GM21526 (cell line): ENCODE data around the gene FANCI.

Experiments used
- ATAC-seq: cut with Tn5 transposase; IDR thresholded peaks from one replicate; pipeline ENCODE4 v1.9.1; 2021; ENCODE audit warnings: moderate library complexity; ENCODE audit not compliant: unreplicated experiment, low FRiP score

Gene FANCI

GRCh38 chr15:89358755-89359439 is 115.1 kb downstream of the FANCI start:
- peak; percentile 80 for ATAC-seq

- ATAC-seq = no peak
Observed at GRCh38 chr15:89359471-89360293, 115.9 kb downstream of the FANCI start.

GRCh38 chr15:89360294-89360971 is 116.7 kb downstream of the FANCI start:
- no peak for ATAC-seq

GRCh38 chr15:89361451-89362202 is 117.8 kb downstream of the FANCI start:
- ATAC-seq = no peak

- ATAC-seq = no peak
Observed at GRCh38 chr15:89362203-89363101, 118.7 kb downstream of the FANCI start.

- no peak for ATAC-seq
Observed at GRCh38 chr15:89363133-89363532, 119.4 kb downstream of the FANCI start.

- ATAC-seq = no peak
Observed at GRCh38 chr15:89363770-89364169, 120.0 kb downstream of the FANCI start.

GRCh38 chr15:89364341-89364740 is 120.6 kb downstream of the FANCI start:
- no peak for ATAC-seq

GRCh38 chr15:89364741-89365450 is 121.1 kb downstream of the FANCI start:
- ATAC-seq = no peak

GRCh38 chr15:89365462-89366065 is 121.8 kb downstream of the FANCI start:
- no peak for ATAC-seq
